Measurements from ENCODE around the gene ACVR2B. TPM values are rescaled to one million over a fixed set of nuclear protein-coding genes. Genes with fewer than 3 reads are reported as not detected.

ACVR2B gene
- polyA plus RNA-seq, 1 donor from 2014 or later = not detected

GRCh38 chr3:38521391-38521987 lies 67.8 kb downstream of the ACVR2B start:
- no peaks in the 10 kb centered on the region for H3K9me3 Mint-ChIP-seq
- peaks cover 4 to 11% (median 8%) of the 10 kb centered on the region in 3 donors for H3K4me1 Mint-ChIP-seq
- no peak overlapping the region for H3K27ac Mint-ChIP-seq
- peaks cover 9% of the 10 kb centered on the region for H3K36me3 Mint-ChIP-seq
- H3K27me3 Mint-ChIP-seq = no peaks in the 10 kb centered on the region
- H3K4me3 Mint-ChIP-seq = no peak overlapping the region

- Mint-ChIP-seq H3K36me3 (peaks cover 10% of the 10 kb centered on the region), H3K9me3 (no peaks in the 10 kb centered on the region), H3K4me3 (no peak overlapping the region), H3K27ac (no peak overlapping the region), H3K27me3 (no peaks in the 10 kb centered on the region), H3K4me1 (peaks cover 4 to 11% (median 8%) of the 10 kb centered on the region in 3 donors)
Measured at GRCh38 chr3:38522002-38522401, 68.3 kb downstream of the ACVR2B start.

DNA sequence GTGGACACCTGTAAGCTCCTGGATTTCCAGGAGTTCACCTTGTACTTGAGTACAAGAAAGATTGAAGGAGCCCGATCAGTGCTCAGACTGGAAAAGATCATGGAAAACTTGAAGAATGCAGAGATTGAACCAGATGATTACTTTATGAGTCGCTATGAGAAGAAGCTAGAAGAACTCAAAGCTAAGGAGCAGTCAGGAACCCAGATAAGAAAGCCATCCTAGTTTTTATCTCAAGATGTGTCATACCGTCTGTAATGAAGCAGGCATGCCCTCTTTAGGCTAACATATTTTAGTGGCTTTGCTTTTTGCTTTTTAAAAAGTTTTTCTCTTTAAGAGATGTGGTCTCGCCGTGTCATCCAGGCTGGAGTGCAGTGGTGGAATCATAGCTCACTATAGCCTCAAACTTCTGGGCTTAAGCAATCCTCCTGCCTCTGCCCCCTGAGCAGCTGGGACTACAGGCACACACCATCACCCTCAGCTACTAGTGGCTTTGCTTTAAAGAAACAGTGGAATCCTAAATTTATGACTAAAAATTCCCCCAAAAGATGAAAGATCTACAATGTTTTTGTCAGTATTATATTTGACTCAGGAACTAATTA lies 70.5 kb downstream of the ACVR2B start:
- no peaks in the 10 kb centered on the region for H3K9me3 Mint-ChIP-seq
- peaks cover 4 to 8% (median 5%) of the 10 kb centered on the region in 3 donors for H3K4me1 Mint-ChIP-seq
- no peak overlapping the region for H3K27ac Mint-ChIP-seq
- peaks cover 12% of the 10 kb centered on the region for H3K36me3 Mint-ChIP-seq
- no peak overlapping the region for H3K4me3 Mint-ChIP-seq
- no peaks in the 10 kb centered on the region for H3K27me3 Mint-ChIP-seq

- no peaks in the 10 kb centered on the region for H3K4me1 Mint-ChIP-seq
- no peaks in the 10 kb centered on the region for H3K9me3 Mint-ChIP-seq
- H3K27me3 Mint-ChIP-seq = no peaks in the 10 kb centered on the region
- H3K27ac Mint-ChIP-seq = no peak overlapping the region
- H3K36me3 Mint-ChIP-seq = peaks cover 22% of the 10 kb centered on the region
- H3K4me3 Mint-ChIP-seq = no peak overlapping the region
Measured at GRCh38 chr3:38526792-38527191, 73.1 kb downstream of the ACVR2B start.

DNA sequence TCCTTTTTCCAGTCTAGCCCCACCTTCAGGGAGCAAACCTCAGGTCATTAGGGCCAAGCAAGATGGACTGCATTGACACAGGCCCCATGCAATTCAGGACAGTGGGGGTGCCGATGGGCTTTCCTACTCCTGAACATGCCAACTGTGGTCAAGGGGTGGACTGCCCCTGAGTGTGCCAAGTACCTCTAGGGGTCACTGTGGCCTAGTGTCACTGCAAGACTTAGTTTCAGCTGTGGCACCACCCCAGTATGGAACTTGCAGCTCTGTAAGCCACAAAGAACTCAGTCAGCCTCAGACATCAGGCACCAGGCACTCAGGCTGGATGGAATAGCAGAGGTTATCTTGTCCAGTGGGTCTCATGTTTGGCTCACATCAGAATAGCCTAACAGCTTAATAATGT lies 74.8 kb downstream of the ACVR2B start:
- peaks cover 26% of the 10 kb centered on the region for H3K36me3 Mint-ChIP-seq
- H3K27ac Mint-ChIP-seq = no peak overlapping the region
- no peaks in the 10 kb centered on the region for H3K27me3 Mint-ChIP-seq
- no peaks in the 10 kb centered on the region for H3K4me1 Mint-ChIP-seq
- no peaks in the 10 kb centered on the region for H3K9me3 Mint-ChIP-seq
- H3K4me3 Mint-ChIP-seq = no peak overlapping the region

GRCh38 chr3:38532529-38532928 lies 78.8 kb downstream of the ACVR2B start:
- Mint-ChIP-seq H3K4me1 (peaks cover 0 to 1% (median 0%) of the 10 kb centered on the region in 3 donors), H3K27me3 (no peaks in the 10 kb centered on the region), H3K9me3 (no peaks in the 10 kb centered on the region), H3K27ac (no peak overlapping the region), H3K36me3 (peaks cover 23% of the 10 kb centered on the region), H3K4me3 (no peak overlapping the region)

- H3K36me3 Mint-ChIP-seq = peaks cover 25% of the 10 kb centered on the region
- H3K4me3 Mint-ChIP-seq = no peak overlapping the region
- peak overlapping the region in 1 of 3 donors; percentile 78 for H3K27ac Mint-ChIP-seq
- no peaks in the 10 kb centered on the region for H3K27me3 Mint-ChIP-seq
- no peaks in the 10 kb centered on the region for H3K9me3 Mint-ChIP-seq
- peaks cover 0 to 1% (median 0%) of the 10 kb centered on the region in 3 donors for H3K4me1 Mint-ChIP-seq
Measured at GRCh38 chr3:38533285-38533976, 79.7 kb downstream of the ACVR2B start.

DNA sequence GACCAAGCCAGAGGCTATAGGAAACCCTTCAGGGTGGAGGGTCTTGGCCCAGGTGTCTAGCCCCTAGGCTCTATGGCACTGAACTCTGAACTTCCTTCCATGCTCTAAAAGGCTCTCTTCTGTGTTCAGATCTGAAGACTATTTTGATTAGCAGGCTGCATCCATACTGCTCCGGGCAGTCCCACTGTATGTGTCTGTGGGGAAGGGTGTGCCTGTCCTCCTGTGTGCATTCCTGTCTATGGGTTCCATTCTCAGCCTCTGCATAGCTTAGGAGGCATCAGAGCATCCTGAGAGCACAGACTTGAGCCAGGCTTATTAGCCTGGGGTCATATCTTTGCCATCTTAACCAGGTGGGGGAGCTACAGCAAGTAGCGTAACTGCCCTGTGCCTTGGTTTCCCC lies 80.5 kb downstream of the ACVR2B start:
- Mint-ChIP-seq H3K27me3 (no peaks in the 10 kb centered on the region), H3K4me3 (no peak overlapping the region), H3K27ac (no peak overlapping the region), H3K36me3 (peaks cover 25% of the 10 kb centered on the region), H3K4me1 (peaks cover 0 to 1% (median 0%) of the 10 kb centered on the region in 3 donors), H3K9me3 (no peaks in the 10 kb centered on the region)

DNA sequence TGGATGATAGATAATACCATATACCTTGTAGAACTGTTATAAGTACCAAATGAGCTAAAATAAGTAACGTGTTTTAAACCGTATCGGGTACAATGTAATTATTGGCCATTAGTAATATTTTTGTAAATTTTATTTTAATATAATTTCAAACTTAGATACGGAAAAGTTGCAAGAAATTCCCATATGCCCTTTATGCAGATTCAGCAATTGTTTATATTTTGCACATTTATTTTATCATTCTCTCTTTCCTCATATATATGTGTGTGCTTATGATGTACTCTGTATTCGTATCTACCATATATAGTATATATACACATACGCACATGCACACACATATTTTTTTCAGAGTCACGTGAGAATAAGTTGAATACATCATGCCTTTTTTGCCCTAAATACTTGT lies 80.9 kb downstream of the ACVR2B start:
- Mint-ChIP-seq H3K4me1 (peaks cover 0 to 1% (median 0%) of the 10 kb centered on the region in 3 donors), H3K9me3 (no peaks in the 10 kb centered on the region), H3K27ac (no peak overlapping the region), H3K4me3 (no peak overlapping the region), H3K36me3 (peaks cover 23% of the 10 kb centered on the region), H3K27me3 (no peaks in the 10 kb centered on the region)

DNA sequence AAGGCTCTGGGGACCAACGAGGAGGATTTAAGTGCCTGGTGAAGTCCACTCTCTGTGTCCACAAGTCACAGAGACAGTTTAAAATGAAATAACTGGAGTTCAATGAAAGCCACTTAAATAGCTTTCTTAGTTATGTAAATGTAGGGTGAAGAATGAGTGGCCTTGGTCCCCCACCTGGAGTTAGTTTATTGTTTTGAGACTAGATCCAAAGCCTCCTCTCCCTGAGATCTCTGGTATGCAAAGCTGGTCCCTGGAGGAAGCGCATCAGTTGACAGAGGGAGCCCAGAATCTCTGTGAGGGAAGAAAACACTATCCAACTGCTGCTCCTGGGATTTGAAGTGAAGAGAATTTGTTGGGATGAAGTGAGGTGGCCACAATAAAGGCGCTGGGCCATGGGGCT lies 83.0 kb downstream of the ACVR2B start:
- no peaks in the 10 kb centered on the region for H3K27me3 Mint-ChIP-seq
- peaks cover 0 to 1% (median 0%) of the 10 kb centered on the region in 3 donors for H3K4me1 Mint-ChIP-seq
- H3K9me3 Mint-ChIP-seq = no peaks in the 10 kb centered on the region
- H3K27ac Mint-ChIP-seq = no peak overlapping the region
- peaks cover 16% of the 10 kb centered on the region for H3K36me3 Mint-ChIP-seq
- H3K4me3 Mint-ChIP-seq = no peak overlapping the region

GRCh38 chr3:38538773-38539353 lies 85.2 kb downstream of the ACVR2B start:
- H3K9me3 Mint-ChIP-seq = no peaks in the 10 kb centered on the region
- peaks cover 0 to under 1% (median 0%) of the 10 kb centered on the region in 3 donors for H3K4me1 Mint-ChIP-seq
- peaks cover 11% of the 10 kb centered on the region for H3K36me3 Mint-ChIP-seq
- H3K27me3 Mint-ChIP-seq = no peaks in the 10 kb centered on the region
- no peak overlapping the region for H3K27ac Mint-ChIP-seq
- no peak overlapping the region for H3K4me3 Mint-ChIP-seq

GRCh38 chr3:38541806-38542205 lies 88.1 kb downstream of the ACVR2B start:
- Mint-ChIP-seq H3K27ac (no peak overlapping the region), H3K27me3 (no peaks in the 10 kb centered on the region), H3K9me3 (no peaks in the 10 kb centered on the region), H3K4me3 (no peak overlapping the region), H3K36me3 (peaks cover 3% of the 10 kb centered on the region), H3K4me1 (no peaks in the 10 kb centered on the region)

Other genes starting within 250 kb of the ACVR2B start
- not detected for gene SLC22A13, start 188.1 kb upstream of the ACVR2B start, polyA plus RNA-seq
- gene SLC22A14, start 171.6 kb upstream of the ACVR2B start, polyA plus RNA-seq = not detected
- gene XYLB, start 107.1 kb upstream of the ACVR2B start, polyA plus RNA-seq = 0.28 TPM
- 13.6 TPM for gene EXOG, start 42.5 kb downstream of the ACVR2B start, polyA plus RNA-seq
- gene SCN5A, start 195.8 kb downstream of the ACVR2B start, polyA plus RNA-seq = not detected

All from IgD-negative memory B cell (primary cell).